ENCODE results near the gene ANGPTL7.
"Not testable (repeated sequence)": the region's sequence is repeated elsewhere in the genome, so short reads cannot be mapped to it uniquely, and the experiment has no call there.

The ANGPTL7 gene

GRCh38 chr1:11156441-11156840 lies 32.7 kb upstream of the ANGPTL7 start:
- no peak for DNase-seq (ENCODE audit: low read depth)
- no peak for TF ChIP-seq CTCF (conservative IDR thresholded peaks at IDR 0.05; ENCODE audit: control insufficient read depth, insufficient read depth, low read depth, low read length)
- no peak overlapping the region for H3K4me3 ChIP-seq (ENCODE audit: control insufficient read depth, low read depth, low read length)

GRCh38 chr1:11156963-11157362 lies 32.2 kb upstream of the ANGPTL7 start:
- no peak overlapping the region for H3K4me3 ChIP-seq (ENCODE audit: control insufficient read depth, low read depth, low read length)
- no peak for TF ChIP-seq CTCF (conservative IDR thresholded peaks at IDR 0.05; ENCODE audit: control insufficient read depth, insufficient read depth, low read depth, low read length)
- no peak for DNase-seq (ENCODE audit: low read depth)

- TF ChIP-seq CTCF (conservative IDR thresholded peaks at IDR 0.05; ENCODE audit: control insufficient read depth, insufficient read depth, low read depth, low read length): no peak
- H3K4me3 ChIP-seq (ENCODE audit: control insufficient read depth, low read depth, low read length): no peak overlapping the region
- DNase-seq (ENCODE audit: low read depth): no peak
These were observed 31.8 kb upstream of the ANGPTL7 start for GRCh38 chr1:11157394-11157793.

GRCh38 chr1:11157867-11158266 lies 31.3 kb upstream of the ANGPTL7 start:
- DNase-seq (ENCODE audit: low read depth): peak; percentile 80

GRCh38 chr1:11158291-11158690 lies 30.9 kb upstream of the ANGPTL7 start:
- no peak overlapping the region for H3K4me3 ChIP-seq (ENCODE audit: control insufficient read depth, low read depth, low read length)

More at GRCh38 chr1:11157867-11158266, 31.3 kb upstream of the ANGPTL7 start:
- TF ChIP-seq CTCF (conservative IDR thresholded peaks at IDR 0.05; ENCODE audit: control insufficient read depth, insufficient read depth, low read depth, low read length): no peak
- no peak overlapping the region for H3K4me3 ChIP-seq (ENCODE audit: control insufficient read depth, low read depth, low read length)

GRCh38 chr1:11158720-11159321 lies 30.3 kb upstream of the ANGPTL7 start:
- peak; percentile 95 for DNase-seq (ENCODE audit: low read depth)
- no peak for TF ChIP-seq CTCF (conservative IDR thresholded peaks at IDR 0.05; ENCODE audit: control insufficient read depth, insufficient read depth, low read depth, low read length)
- no peak overlapping the region for H3K4me3 ChIP-seq (ENCODE audit: control insufficient read depth, low read depth, low read length)

More at GRCh38 chr1:11158291-11158690, 30.9 kb upstream of the ANGPTL7 start:
- DNase-seq (ENCODE audit: low read depth): no peak
- TF ChIP-seq CTCF (conservative IDR thresholded peaks at IDR 0.05; ENCODE audit: control insufficient read depth, insufficient read depth, low read depth, low read length): peak; percentile 9

- H3K4me3 ChIP-seq (ENCODE audit: control insufficient read depth, low read depth, low read length): not testable (repeated sequence)
These were observed 26.4 kb upstream of the ANGPTL7 start for GRCh38 chr1:11162752-11163151.

GRCh38 chr1:11166744-11167143 lies 22.4 kb upstream of the ANGPTL7 start:
- DNase-seq (ENCODE audit: low read depth): not testable (repeated sequence)

More at GRCh38 chr1:11162752-11163151, 26.4 kb upstream of the ANGPTL7 start:
- DNase-seq (ENCODE audit: low read depth): not testable (repeated sequence)

More at GRCh38 chr1:11166744-11167143, 22.4 kb upstream of the ANGPTL7 start:
- H3K4me3 ChIP-seq (ENCODE audit: control insufficient read depth, low read depth, low read length): not testable (repeated sequence)
